KMS-11 (cell line): ENCODE results near the gene EFHB.
A peak's percentile ranks its signal among the peaks of the same experiment; 100 is the strongest.
"Not testable (repeated sequence)": the region's sequence is repeated elsewhere in the genome, so short reads cannot be mapped to it uniquely, and the experiment has no call there.

Source experiments
- H2AFZ ChIP-seq: fragments of 200-600 bp; sonication (generic); 2 replicates; pipeline ENCODE4 v1.6.1; 2016; ENCODE audit warnings: antibody characterized with exemption, mixed run types, low read depth
- H3K27ac ChIP-seq: fragments of 200-600 bp; sonication (generic); 2 replicates; pipeline ENCODE4 v1.6.1; 2016; ENCODE audit warnings: mild to moderate bottlenecking, mixed run types
- H3K27me3 ChIP-seq: fragments of 200-600 bp; sonication (generic); 2 replicates; pipeline ENCODE4 v1.6.1; 2017; ENCODE audit warnings: mild to moderate bottlenecking, low read depth, mixed run types, moderate library complexity; ENCODE audit not compliant: insufficient read depth
- H3K36me3 ChIP-seq: fragments of 200-600 bp; sonication (generic); 2 replicates; pipeline ENCODE4 v1.6.1; 2017; ENCODE audit warnings: mild to moderate bottlenecking, mixed run types; ENCODE audit not compliant: insufficient read depth
- H3K4me1 ChIP-seq: fragments of 200-600 bp; sonication (generic); 2 replicates; pipeline ENCODE4 v1.6.1; 2016; ENCODE audit warnings: mild to moderate bottlenecking, low read depth, mixed run types; ENCODE audit not compliant: poor library complexity, severe bottlenecking
- H3K4me2 ChIP-seq: fragments of 200-600 bp; sonication (generic); 2 replicates; pipeline ENCODE4 v1.7.0; 2016; ENCODE audit warnings: mild to moderate bottlenecking, mixed run types
- H3K4me3 ChIP-seq: fragments of 200-600 bp; sonication (generic); IDR thresholded peaks from 2 replicates; pipeline ENCODE4 v1.6.1; 2017; ENCODE audit warnings: low read depth, low read length, mixed read lengths; ENCODE audit not compliant: insufficient read depth
- H3K79me2 ChIP-seq: fragments of 200-600 bp; sonication (generic); 2 replicates; pipeline ENCODE4 v1.6.1; 2016; ENCODE audit warnings: low read depth, mixed run types; ENCODE audit not compliant: insufficient read depth
- H3K9ac ChIP-seq: fragments of 200-600 bp; sonication (generic); 2 replicates; pipeline ENCODE4 v1.6.1; 2016; ENCODE audit warnings: mild to moderate bottlenecking, mixed run types
- H4K20me1 ChIP-seq: fragments of 200-600 bp; sonication (generic); 2 replicates; pipeline ENCODE4 v1.6.1; 2016; ENCODE audit warnings: mild to moderate bottlenecking, mixed run types; ENCODE audit not compliant: insufficient read depth
- CTCF ChIP-seq: fragments of 200-600 bp; sonication (generic); conservative IDR thresholded peaks from 2 replicates; pipeline ENCODE4 v1.6.1; 2017; ENCODE audit warnings: low read depth, mild to moderate bottlenecking, antibody characterized with exemption, low read length, moderate library complexity, mixed read lengths

EFHB gene

GRCh38 chr3:19907523-19907922, 26.5 kb downstream of the EFHB start:
- no peaks in the 10 kb centered on the region for H3K27me3 ChIP-seq
- TF ChIP-seq CTCF, result no peak
- H2AFZ ChIP-seq, result peak overlapping the region; percentile 41; the same call in 1 of the 2 replicates
- no peaks in the 10 kb centered on the region for H3K36me3 ChIP-seq
- H4K20me1 ChIP-seq, result no peaks in the 10 kb centered on the region
- H3K27ac ChIP-seq, result peak overlapping the region; percentile 44; the same call in 1 of the 2 replicates
- H3K4me3 ChIP-seq, result no peak overlapping the region
- peaks cover 18% of the 10 kb centered on the region for H3K4me1 ChIP-seq
- H3K79me2 ChIP-seq, result no peaks in the 10 kb centered on the region
- H3K9ac ChIP-seq, result no peak overlapping the region
- peak overlapping the region; percentile 66 for H3K4me2 ChIP-seq

GRCh38 chr3:19903649-19904048, 30.4 kb downstream of the EFHB start:
- Histone ChIP-seq H3K9ac (no peak overlapping the region), H3K36me3 (no peaks in the 10 kb centered on the region), H4K20me1 (no peaks in the 10 kb centered on the region), H3K27ac (no peak overlapping the region), H2AFZ (no peak overlapping the region), H3K79me2 (no peaks in the 10 kb centered on the region), H3K27me3 (no peaks in the 10 kb centered on the region), H3K4me3 (no peak overlapping the region), H3K4me1 (peaks cover 18% of the 10 kb centered on the region), H3K4me2 (no peak overlapping the region)
- no peak for TF ChIP-seq CTCF

GRCh38 chr3:19901918-19902317, 32.1 kb downstream of the EFHB start:
- Histone ChIP-seq H4K20me1 (no peaks in the 10 kb centered on the region), H3K4me3 (no peak overlapping the region), H3K36me3 (no peaks in the 10 kb centered on the region), H2AFZ (no peak overlapping the region), H3K4me2 (no peak overlapping the region), H3K27ac (no peak overlapping the region), H3K9ac (no peak overlapping the region), H3K79me2 (no peaks in the 10 kb centered on the region), H3K4me1 (peaks cover 5% of the 10 kb centered on the region), H3K27me3 (no peaks in the 10 kb centered on the region)
- no peak for TF ChIP-seq CTCF

GRCh38 chr3:19901337-19901736, 32.7 kb downstream of the EFHB start:
- no peak overlapping the region for H3K9ac ChIP-seq
- H3K4me3 ChIP-seq, result no peak overlapping the region
- no peaks in the 10 kb centered on the region for H4K20me1 ChIP-seq
- no peaks in the 10 kb centered on the region for H3K4me1 ChIP-seq
- H3K36me3 ChIP-seq, result no peaks in the 10 kb centered on the region
- TF ChIP-seq CTCF, result no peak
- H2AFZ ChIP-seq, result no peak overlapping the region
- no peaks in the 10 kb centered on the region for H3K27me3 ChIP-seq
- H3K79me2 ChIP-seq, result no peaks in the 10 kb centered on the region
- H3K27ac ChIP-seq, result no peak overlapping the region
- H3K4me2 ChIP-seq, result no peak overlapping the region

GRCh38 chr3:19899833-19900232, 34.2 kb downstream of the EFHB start:
- not testable (repeated sequence) for H3K79me2 ChIP-seq, H2AFZ ChIP-seq, H3K27ac ChIP-seq, H3K4me2 ChIP-seq, H3K27me3 ChIP-seq, H3K9ac ChIP-seq, H4K20me1 ChIP-seq, H3K4me1 ChIP-seq, H3K36me3 ChIP-seq, H3K4me3 ChIP-seq
